OCI-LY7 (cell line): ENCODE data around the gene KCNJ14. TPM values are rescaled to one million over a fixed set of nuclear protein-coding genes. Genes with fewer than 3 reads are reported as not detected.

Experiments
- BruUV-seq: library from RNA; stranded (reverse); fragments of 400-500 nt; replicated peaks from 2 replicates; lab custom pipeline; 2021; lab: Mats Ljungman, UMichigan
- CTCF ChIA-PET: fragments of 300-600 bp; sonication (Branson Sonifier 250); formaldehyde crosslinking; loops from one replicate; lab custom pipeline; 2022; ENCODE audit warnings: antibody characterized with exemption; ENCODE audit not compliant: unreplicated experiment; lab: Charles Lee
- POLR2A ChIA-PET: fragments of 300-600 bp; sonication (Branson Sonifier 250); formaldehyde crosslinking; loops from one replicate; lab custom pipeline; 2022; ENCODE audit warnings: antibody characterized with exemption; lab: Charles Lee
- DNase-seq: peaks from one replicate; pipeline ENCODE4 v3.0.0-alpha.2; 2015; ENCODE audit warnings: low spot score
- H2AFZ ChIP-seq: fragments of 200-600 bp; sonication (generic), shearing (Covaris generic); 2 replicates; pipeline ENCODE4 v1.6.1; 2014; ENCODE audit warnings: mild to moderate bottlenecking, antibody characterized with exemption, low read length, moderate library complexity
- H3K27ac ChIP-seq: fragments of 200-600 bp; sonication (generic); 2 replicates; pipeline ENCODE4 v1.5.1; 2014; ENCODE audit warnings: mixed run types, low read depth, mild to moderate bottlenecking, moderate library complexity, low read length, inconsistent platforms; ENCODE audit not compliant: poor library complexity, severe bottlenecking
- H3K36me3 ChIP-seq: fragments of 200-600 bp; sonication (generic); 2 replicates; pipeline ENCODE4 v1.6.1; 2014; ENCODE audit warnings: mild to moderate bottlenecking, antibody characterized with exemption, low read length, moderate library complexity, mixed read lengths; ENCODE audit not compliant: insufficient read depth
- H3K4me1 ChIP-seq: fragments of 200-600 bp; sonication (generic); 2 replicates; pipeline ENCODE4 v1.5.1; 2014; ENCODE audit warnings: mild to moderate bottlenecking, low read length; ENCODE audit not compliant: insufficient read depth, poor library complexity, severe bottlenecking
- H3K4me2 ChIP-seq: fragments of 200-600 bp; sonication (generic); 2 replicates; pipeline ENCODE4 v1.6.1; 2014; ENCODE audit warnings: mild to moderate bottlenecking, low read length
- H3K4me3 ChIP-seq: fragments of 200-600 bp; sonication (generic); 2 replicates; pipeline ENCODE4 v1.5.1; 2014; ENCODE audit warnings: mild to moderate bottlenecking, low read depth, low read length; ENCODE audit not compliant: poor library complexity, severe bottlenecking
- H3K79me2 ChIP-seq: fragments of 200-600 bp; sonication (generic); 2 replicates; pipeline ENCODE4 v1.6.1; 2016; ENCODE audit warnings: low read depth, mild to moderate bottlenecking, low read length, moderate library complexity, mixed read lengths; ENCODE audit not compliant: insufficient read depth
- H3K9me2 ChIP-seq: fragments of 200-600 bp; sonication (generic); 2 replicates; pipeline ENCODE4 v1.6.1; 2016; ENCODE audit warnings: mild to moderate bottlenecking, low read length, mixed read lengths; ENCODE audit not compliant: insufficient read depth
- H3K9me3 ChIP-seq: fragments of 200-600 bp; sonication (generic); 2 replicates; pipeline ENCODE4 v1.6.1; 2014; ENCODE audit warnings: mild to moderate bottlenecking, mixed run types, low read length, mixed read lengths
- H4K20me1 ChIP-seq: fragments of 200-600 bp; sonication (generic); 2 replicates; pipeline ENCODE4 v1.6.1; 2014; ENCODE audit warnings: mild to moderate bottlenecking, antibody characterized with exemption, low read length, moderate library complexity, mixed read lengths; ENCODE audit not compliant: insufficient read depth
- CTCF ChIP-seq: fragments of 200-600 bp; sonication (generic); conservative IDR thresholded peaks from 2 replicates; pipeline ENCODE4 v1.5.1; 2014; ENCODE audit warnings: mild to moderate bottlenecking, antibody characterized with exemption, low read length, moderate library complexity, mixed read lengths
- EZH2phosphoT487 ChIP-seq: fragments of 200-600 bp; sonication (generic); IDR thresholded peaks from 2 replicates; pipeline ENCODE4 v1.6.1; 2018; ENCODE audit warnings: low read depth, borderline replicate concordance, mild to moderate bottlenecking, mixed run types, antibody characterized with exemption, low read length, moderate library complexity, mixed read lengths
- intact Hi-C: fragments of 100-400 bp; cut with micrococcal nuclease; formaldehyde crosslinking; loops from one replicate; pipeline ENCODE4 v1.10.0; 2022; ENCODE audit not compliant: unreplicated experiment
- total RNA-seq, 2 experiments: library from RNA; depleted of rRNA in 1 of 2; stranded (reverse); fragments of >200 nt in 1 of 2; shearing (Covaris generic) in 1 of 2; gene quantifications; 2 replicates each; pipeline ENCODE4 v1.2.3, GENCODE V29; 2014 to 2022

KCNJ14 gene
- total RNA-seq, 2 experiments from 2014 or later, result 0.85 to 2.6 TPM

- no peak overlapping the region for H3K27ac ChIP-seq
- TF ChIP-seq EZH2phosphoT487, result no peak
- TF ChIP-seq CTCF, result no peak
- intact Hi-C loops, result no loop called here
- ChIA-PET POLR2A (no interaction called here), CTCF (no interaction called here)
- no peak overlapping the region for H3K4me3 ChIP-seq
- H3K4me2 ChIP-seq, result no peak overlapping the region
- no peaks in the 10 kb centered on the region for H3K4me1 ChIP-seq
- H3K79me2 ChIP-seq, result no peaks in the 10 kb centered on the region
- H2AFZ ChIP-seq, result no peak overlapping the region
- H3K9me2 ChIP-seq, result no peaks in the 10 kb centered on the region
- DNase-seq, result no peak
- H3K36me3 ChIP-seq, result peaks cover 59% of the 10 kb centered on the region
- H3K9me3 ChIP-seq, result no peaks in the 10 kb centered on the region
- BruUV-seq, result no TSS peak
- H4K20me1 ChIP-seq, result no peaks in the 10 kb centered on the region
These were observed 22.4 kb downstream of the KCNJ14 start for GRCh38 chr19:48477698-48478338.

GRCh38 chr19:48478339-48479256 lies 23.2 kb downstream of the KCNJ14 start:
- ChIA-PET POLR2A (interaction anchor here (1.0 kb wide), 1 partner anchor 129 kb away, joined by 4 read pairs; no protein-coding TSS in a partner anchor), CTCF (no interaction called here)
- intact Hi-C loops, result no loop called here
- H3K4me3 ChIP-seq, result no peak overlapping the region
- peaks cover 53% of the 10 kb centered on the region for H3K36me3 ChIP-seq
- H3K79me2 ChIP-seq, result no peaks in the 10 kb centered on the region
- no peaks in the 10 kb centered on the region for H4K20me1 ChIP-seq
- H3K9me3 ChIP-seq, result no peaks in the 10 kb centered on the region
- no peaks in the 10 kb centered on the region for H3K9me2 ChIP-seq
- TF ChIP-seq EZH2phosphoT487 (no peak), CTCF (no peak)
- no peak overlapping the region for H2AFZ ChIP-seq
- H3K27ac ChIP-seq, result no peak overlapping the region
- H3K4me1 ChIP-seq, result no peaks in the 10 kb centered on the region
- no peak for DNase-seq
- BruUV-seq, result no TSS peak
- no peak overlapping the region for H3K4me2 ChIP-seq
